HUES64 (cell line): Measurements from ENCODE around the gene LCN6.

Experiments
- H3K27ac ChIP-seq: 2 replicates; pipeline ENCODE4 v1.7.0; 2013; ENCODE audit warnings: low read depth, low read length, inconsistent platforms
- H3K27me3 ChIP-seq: 2 replicates; pipeline ENCODE4 v1.6.1; 2013; ENCODE audit warnings: mild to moderate bottlenecking, low read length; ENCODE audit not compliant: insufficient read depth
- H3K36me3 ChIP-seq: 2 replicates; pipeline ENCODE4 v1.6.1; 2013; ENCODE audit warnings: mild to moderate bottlenecking, low read length; ENCODE audit not compliant: insufficient read depth
- H3K4me1 ChIP-seq: 2 replicates; pipeline ENCODE4 v1.6.1; 2013; ENCODE audit warnings: mild to moderate bottlenecking, low read length, moderate library complexity; ENCODE audit not compliant: insufficient read depth
- H3K4me3 ChIP-seq: 2 replicates; pipeline ENCODE4 v1.5.1; 2013; ENCODE audit warnings: mild to moderate bottlenecking, low read length, moderate library complexity
- H3K9ac ChIP-seq: 2 replicates; pipeline ENCODE4 v1.6.1; 2013; ENCODE audit warnings: mild to moderate bottlenecking, low read depth, low read length
- H3K9me3 ChIP-seq: 2 replicates; pipeline ENCODE4 v1.6.1; 2013; ENCODE audit warnings: low read depth, low read length; ENCODE audit not compliant: insufficient read depth
- WGBS: fragments of 150-250, 120-280 bp; methylation state at CpG from one replicate; pipeline ENCODE4 v1.1.7; 2013; ENCODE audit warnings: missing lambda C conversion rate; 5-methylcytosine and 5-hydroxymethylcytosine counted together

The LCN6 gene

GRCh38 chr9:136722093-136722968, 26.0 kb downstream of the LCN6 start:
- H3K4me3 ChIP-seq: no peak overlapping the region
- WGBS: 90% methylated on average over 31 of the region's 31 CpGs
- H3K9ac ChIP-seq: no peak overlapping the region
- H3K27ac ChIP-seq: peak overlapping the region; percentile 43; the same call in 1 of the 2 replicates
- no peaks in the 10 kb centered on the region for H3K27me3 ChIP-seq
- H3K9me3 ChIP-seq: no peaks in the 10 kb centered on the region
- no peaks in the 10 kb centered on the region; the same call in 1 of the 2 replicates for H3K4me1 ChIP-seq
- H3K36me3 ChIP-seq: peaks cover 50% of the 10 kb centered on the region

GRCh38 chr9:136721339-136722092, 26.8 kb downstream of the LCN6 start:
- peaks cover 46% of the 10 kb centered on the region for H3K36me3 ChIP-seq
- H3K4me3 ChIP-seq: no peak overlapping the region
- H3K27ac ChIP-seq: no peak overlapping the region; the same call in 1 of the 2 replicates
- H3K4me1 ChIP-seq: no peaks in the 10 kb centered on the region; the same call in 1 of the 2 replicates
- no peaks in the 10 kb centered on the region for H3K27me3 ChIP-seq
- no peak overlapping the region for H3K9ac ChIP-seq
- H3K9me3 ChIP-seq: no peaks in the 10 kb centered on the region
- 92% methylated on average over 30 of the region's 30 CpGs for WGBS

- Histone ChIP-seq H3K9ac (no peak overlapping the region), H3K36me3 (peaks cover 40% of the 10 kb centered on the region), H3K9me3 (no peaks in the 10 kb centered on the region), H3K4me3 (no peak overlapping the region), H3K27me3 (no peaks in the 10 kb centered on the region), H3K4me1 (no peaks in the 10 kb centered on the region; the same call in 1 of the 2 replicates), H3K27ac (peak overlapping the region; percentile 50; the same call in 1 of the 2 replicates)
- 86% methylated on average over 11 of the region's 11 CpGs for WGBS
Observed at GRCh38 chr9:136720898-136721338, 27.4 kb downstream of the LCN6 start.

DNA sequence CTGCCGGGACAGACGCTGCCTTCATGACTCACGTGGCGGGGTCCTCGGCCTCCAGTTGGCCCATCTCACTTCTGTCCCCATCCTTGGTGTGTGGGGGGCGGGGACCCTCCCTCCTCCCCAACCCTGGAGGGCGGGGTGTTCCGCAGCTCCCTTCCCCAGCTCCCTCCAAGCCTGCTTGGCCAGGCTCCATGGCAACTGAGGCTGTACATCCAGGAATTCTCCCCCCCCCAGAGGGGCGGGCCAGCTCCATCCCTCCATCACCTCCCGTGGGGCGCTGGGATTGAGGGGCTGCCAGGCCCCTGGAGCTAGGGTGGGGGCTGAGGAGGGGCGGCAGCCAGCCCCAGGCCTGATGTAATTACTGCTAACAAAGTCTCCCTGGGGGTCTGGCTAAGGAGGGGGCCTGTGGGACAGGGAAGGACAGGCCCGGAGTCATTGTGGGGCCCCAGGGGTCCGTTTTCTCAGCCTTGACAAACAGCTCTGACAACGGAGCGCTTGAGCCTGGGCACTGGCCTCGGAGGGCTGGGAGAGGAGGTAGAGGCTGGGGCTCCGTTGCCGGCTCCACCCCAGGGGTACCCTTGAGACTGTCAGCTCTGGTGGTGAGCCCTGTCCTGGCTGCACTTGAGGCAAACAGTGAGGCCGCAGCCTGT, 28.0 kb downstream of the LCN6 start:
- WGBS: 37% methylated on average over 18 of the region's 20 CpGs
- Histone ChIP-seq H3K4me1 (no peaks in the 10 kb centered on the region), H3K27ac (peak overlapping the region; percentile 50; the same call in 1 of the 2 replicates)

DNA sequence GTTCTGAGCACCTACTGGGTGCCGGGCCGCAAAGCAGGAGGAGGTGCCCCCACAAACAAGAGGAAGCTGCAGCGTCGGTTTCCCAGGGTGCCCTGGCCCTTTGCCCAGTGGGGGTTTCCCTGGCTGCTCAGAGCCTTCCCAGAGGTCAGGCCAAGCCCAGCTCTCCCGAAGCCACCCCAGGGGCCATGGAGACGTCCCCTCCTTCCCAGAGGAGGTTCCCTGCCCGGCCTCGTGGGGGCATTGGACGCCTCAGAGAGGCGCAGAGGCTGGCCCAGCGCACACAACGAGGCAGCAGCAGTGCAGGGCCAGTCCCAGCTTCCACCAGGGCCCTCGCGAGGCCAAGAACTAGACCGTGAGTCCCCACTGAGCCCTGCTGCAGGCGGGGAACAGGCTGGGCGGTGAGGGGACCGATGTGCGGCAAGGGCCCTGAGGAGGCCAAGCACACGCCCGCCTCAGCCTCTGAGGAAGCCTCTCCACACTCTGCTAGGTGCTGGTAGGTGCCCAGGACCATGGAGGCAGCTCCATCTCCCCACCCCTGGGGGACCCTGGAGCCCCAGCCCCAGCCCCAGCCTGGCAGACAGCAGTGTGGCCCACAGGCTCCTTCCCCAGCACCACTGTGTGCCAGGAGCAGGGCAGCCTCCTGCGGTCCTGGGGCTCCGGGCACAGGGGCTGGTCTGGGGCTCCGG, 29.0 kb downstream of the LCN6 start:
- no peaks in the 10 kb centered on the region for H3K27me3 ChIP-seq
- H3K36me3 ChIP-seq: peaks cover 24% of the 10 kb centered on the region
- no peak overlapping the region for H3K4me3 ChIP-seq
- no peak overlapping the region for H3K27ac ChIP-seq
- H3K9ac ChIP-seq: no peak overlapping the region; the same call in 1 of the 2 replicates
- H3K4me1 ChIP-seq: no peaks in the 10 kb centered on the region
- no peaks in the 10 kb centered on the region for H3K9me3 ChIP-seq
- WGBS: 88% methylated on average over 24 of the region's 24 CpGs

More for the DNA sequence above, 28.0 kb downstream of the LCN6 start:
- Histone ChIP-seq H3K4me3 (no peak overlapping the region), H3K9me3 (no peaks in the 10 kb centered on the region), H3K36me3 (peaks cover 34% of the 10 kb centered on the region), H3K9ac (no peak overlapping the region), H3K27me3 (no peaks in the 10 kb centered on the region)

DNA sequence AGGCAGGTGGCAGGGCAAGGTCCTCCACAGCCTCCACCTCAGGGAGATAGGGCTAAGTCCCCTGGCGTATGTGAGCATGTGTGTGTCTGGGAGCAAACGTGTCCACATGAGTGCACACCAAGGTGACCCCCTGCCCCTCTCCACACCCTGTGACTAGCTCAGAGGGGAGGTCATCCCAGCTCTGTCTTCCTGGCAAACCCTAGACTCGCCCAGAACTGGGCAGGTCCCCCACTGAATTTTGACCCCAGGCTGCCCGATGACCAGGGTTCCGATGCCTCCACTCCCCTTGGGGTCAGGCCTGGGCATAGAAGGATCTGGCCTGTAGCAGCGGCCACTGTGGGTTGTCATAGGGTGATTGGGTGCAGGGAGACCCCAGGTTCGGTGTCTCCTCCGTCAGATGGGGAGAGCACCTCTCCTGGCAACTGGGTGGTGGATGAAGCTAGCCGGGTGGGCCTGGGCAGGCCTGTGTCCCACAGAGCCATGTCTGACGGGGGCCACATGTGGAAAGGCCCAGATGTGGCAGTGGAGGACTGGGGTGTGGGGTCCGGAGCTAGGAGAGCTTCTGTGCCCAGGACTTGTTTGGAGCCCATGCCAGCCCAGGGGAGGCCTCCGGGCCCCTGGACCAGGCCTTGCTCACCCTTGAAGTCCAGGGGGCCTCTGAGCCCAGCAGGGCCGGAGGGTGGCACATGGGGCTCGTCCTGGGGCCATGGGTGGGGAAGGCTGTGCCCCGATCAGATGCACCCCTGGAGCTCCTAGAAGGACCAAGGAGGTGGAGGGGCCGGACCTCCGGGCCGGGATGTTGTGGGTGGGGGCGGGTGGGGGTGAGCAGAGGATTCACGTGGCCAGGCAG, 29.8 kb downstream of the LCN6 start:
- 0 out of 2 replicates have a peak, but pooled peaks cover 1% of the 10 kb centered on the region for H3K4me1 ChIP-seq
- WGBS: 92% methylated on average over 20 of the region's 20 CpGs
- H3K9ac ChIP-seq: no peak overlapping the region
- H3K9me3 ChIP-seq: no peaks in the 10 kb centered on the region
- no peaks in the 10 kb centered on the region for H3K27me3 ChIP-seq
- H3K27ac ChIP-seq: no peak overlapping the region
- no peak overlapping the region for H3K4me3 ChIP-seq
- H3K36me3 ChIP-seq: peaks cover 16% of the 10 kb centered on the region

- Histone ChIP-seq H3K27me3 (no peaks in the 10 kb centered on the region), H3K9ac (no peak overlapping the region), H3K36me3 (peaks cover 5% of the 10 kb centered on the region), H3K4me1 (peaks cover 6% of the 10 kb centered on the region; the same call in 1 of the 2 replicates), H3K9me3 (no peaks in the 10 kb centered on the region), H3K4me3 (no peak overlapping the region), H3K27ac (no peak overlapping the region)
- 92% methylated on average over 16 of the region's 16 CpGs for WGBS
Observed at GRCh38 chr9:136717399-136717798, 30.9 kb downstream of the LCN6 start.

GRCh38 chr9:136714893-136715274, 33.4 kb downstream of the LCN6 start:
- no peak overlapping the region for H3K4me3 ChIP-seq
- H3K9ac ChIP-seq: no peak overlapping the region
- WGBS: 94% methylated on average over 8 of the region's 8 CpGs
- no peak overlapping the region for H3K27ac ChIP-seq
- peaks cover 12% of the 10 kb centered on the region for H3K27me3 ChIP-seq
- no peaks in the 10 kb centered on the region for H3K9me3 ChIP-seq
- peaks cover 6% of the 10 kb centered on the region; the same call in 1 of the 2 replicates for H3K4me1 ChIP-seq
- H3K36me3 ChIP-seq: no peaks in the 10 kb centered on the region

- Histone ChIP-seq H3K27me3 (peaks cover 12% of the 10 kb centered on the region), H3K27ac (no peak overlapping the region), H3K9ac (no peak overlapping the region)
Observed at GRCh38 chr9:136714096-136714892, 34.0 kb downstream of the LCN6 start.

More at GRCh38 chr9:136714096-136714892, 34.0 kb downstream of the LCN6 start:
- 92% methylated on average over 17 of the region's 17 CpGs for WGBS
- H3K4me1 ChIP-seq: peaks cover 6% of the 10 kb centered on the region; the same call in 1 of the 2 replicates
- H3K4me3 ChIP-seq: no peak overlapping the region
- no peaks in the 10 kb centered on the region for H3K9me3 ChIP-seq
- no peaks in the 10 kb centered on the region for H3K36me3 ChIP-seq
